ENCODE results near the gene PHKB. TPM values are rescaled to one million over a fixed set of nuclear protein-coding genes. Genes with fewer than 3 reads are reported as not detected.

PHKB gene
- polyA plus RNA-seq, 3 donors, result 49.8 to 53.1 (median 50.8) TPM

DNA sequence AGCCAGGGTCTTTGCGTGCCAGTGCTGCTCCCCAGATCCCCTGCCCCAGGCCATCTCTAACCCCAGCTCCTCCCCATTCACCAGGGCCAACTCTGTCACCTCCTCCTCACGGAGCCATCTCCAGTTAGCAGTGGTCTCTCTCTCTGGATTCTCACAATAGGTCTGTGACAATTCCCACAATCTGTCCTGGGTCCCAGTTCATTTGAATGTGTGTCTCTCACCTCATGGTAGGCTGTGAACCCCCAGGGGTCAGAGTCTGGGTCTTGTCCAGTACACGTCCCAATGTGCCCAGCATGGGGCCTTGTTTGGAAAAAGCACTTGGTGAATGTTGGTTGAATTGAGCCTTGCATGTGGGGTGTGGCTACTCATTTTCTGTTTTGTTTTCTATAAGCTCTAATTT lies 205.3 kb downstream of the PHKB start:
- H3K27ac Mint-ChIP-seq, result no peak overlapping the region
- no peaks in the 10 kb centered on the region for H3K27me3 ChIP-seq (ENCODE audit: control insufficient read depth in 2 of 2, insufficient read depth in 2 of 2, low read length in 2 of 2)
- H3K9ac ChIP-seq (ENCODE audit: insufficient read depth, low read length, poor library complexity, severe bottlenecking), result no peak overlapping the region
- H3K36me3 ChIP-seq (replicated peaks in 1 of 2; ENCODE audit: control insufficient read depth in 1 of 2, insufficient read depth in 2 of 2, low read length in 2 of 2), result peaks cover 65 to 90% of the 10 kb centered on the region in 2 donors
- WGBS (ENCODE audit: insufficient coverage), result 100% methylated on average over 2 of the region's 3 CpGs
- no peaks in the 10 kb centered on the region for H3K27me3 Mint-ChIP-seq (ENCODE audit: low read depth in 3 of 3)
- H3K36me3 Mint-ChIP-seq, result peaks cover 70 to 72% of the 10 kb centered on the region in 2 donors
- H3K27ac ChIP-seq (ENCODE audit: low read depth in 1 of 2, low read length in 2 of 2), result peak overlapping the region in 1 of 2 donors; percentile 26
- no peaks in the 10 kb centered on the region for H3K9me3 ChIP-seq (replicated peaks in 1 of 2; ENCODE audit: control insufficient read depth in 1 of 2, insufficient read depth in 1 of 2, low read length in 2 of 2)
- no peaks in the 10 kb centered on the region for H3K79me2 ChIP-seq (ENCODE audit: insufficient read depth, low read length)
- TF ChIP-seq, protein P1, sequence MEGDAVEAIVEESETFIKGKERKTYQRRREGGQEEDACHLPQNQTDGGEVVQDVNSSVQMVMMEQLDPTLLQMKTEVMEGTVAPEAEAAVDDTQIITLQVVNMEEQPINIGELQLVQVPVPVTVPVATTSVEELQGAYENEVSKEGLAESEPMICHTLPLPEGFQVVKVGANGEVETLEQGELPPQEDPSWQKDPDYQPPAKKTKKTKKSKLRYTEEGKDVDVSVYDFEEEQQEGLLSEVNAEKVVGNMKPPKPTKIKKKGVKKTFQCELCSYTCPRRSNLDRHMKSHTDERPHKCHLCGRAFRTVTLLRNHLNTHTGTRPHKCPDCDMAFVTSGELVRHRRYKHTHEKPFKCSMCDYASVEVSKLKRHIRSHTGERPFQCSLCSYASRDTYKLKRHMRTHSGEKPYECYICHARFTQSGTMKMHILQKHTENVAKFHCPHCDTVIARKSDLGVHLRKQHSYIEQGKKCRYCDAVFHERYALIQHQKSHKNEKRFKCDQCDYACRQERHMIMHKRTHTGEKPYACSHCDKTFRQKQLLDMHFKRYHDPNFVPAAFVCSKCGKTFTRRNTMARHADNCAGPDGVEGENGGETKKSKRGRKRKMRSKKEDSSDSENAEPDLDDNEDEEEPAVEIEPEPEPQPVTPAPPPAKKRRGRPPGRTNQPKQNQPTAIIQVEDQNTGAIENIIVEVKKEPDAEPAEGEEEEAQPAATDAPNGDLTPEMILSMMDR (IDR thresholded peaks at IDR 0.05), result no peak
- H2AFZ ChIP-seq (ENCODE audit: insufficient read depth, low read depth, low read length, poor library complexity, severe bottlenecking), result no peak overlapping the region
- H3K4me1 ChIP-seq (ENCODE audit: control insufficient read depth in 1 of 2, insufficient read depth in 2 of 2, low read length in 2 of 2), result no peaks in the 10 kb centered on the region
- H3K4me3 ChIP-seq (replicated peaks in 1 of 3; ENCODE audit: low read depth in 2 of 3, low read length in 3 of 3), result no peak overlapping the region
- H3K4me2 ChIP-seq (replicated peaks; ENCODE audit: extremely low read depth, low read length, poor library complexity, severe bottlenecking), result no peak overlapping the region
- H4K20me1 ChIP-seq (ENCODE audit: insufficient read depth, low read length), result no peaks in the 10 kb centered on the region
- DNase-seq, result no peak
- H3K9me3 Mint-ChIP-seq, result no peaks in the 10 kb centered on the region
- intact Hi-C loops (cut with micrococcal nuclease), result no loop called here
- H3K4me3 Mint-ChIP-seq, result no peak overlapping the region
- H3K4me1 Mint-ChIP-seq, result no peaks in the 10 kb centered on the region

DNA sequence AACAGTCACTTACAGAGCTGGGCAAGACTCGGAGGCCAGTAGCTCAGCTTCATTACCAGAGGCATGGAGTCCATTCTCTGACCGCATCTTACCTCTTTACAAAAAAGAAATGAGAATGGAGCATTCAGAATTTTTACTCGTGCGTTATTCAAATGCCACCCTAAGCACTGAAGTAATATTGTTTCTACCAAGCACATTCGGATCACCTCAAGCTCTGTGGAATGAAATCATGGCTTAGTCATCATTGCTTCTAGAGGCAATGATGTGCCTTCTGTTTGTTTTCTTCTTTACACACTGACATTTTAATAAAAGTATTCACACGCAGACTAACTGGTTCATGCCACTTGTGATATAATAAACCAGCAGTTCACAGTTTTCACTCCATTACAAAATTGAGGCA lies 206.8 kb downstream of the PHKB start:
- Mint-ChIP-seq H3K4me3 (no peak overlapping the region), H3K27me3 (ENCODE audit: low read depth in 3 of 3) (no peaks in the 10 kb centered on the region), H3K9me3 (no peaks in the 10 kb centered on the region), H3K27ac (no peak overlapping the region), H3K4me1 (no peaks in the 10 kb centered on the region), H3K36me3 (peaks cover 64 to 70% of the 10 kb centered on the region in 2 donors)
- WGBS (ENCODE audit: insufficient coverage), result 100% methylated on average over 1 of the region's 6 CpGs
- Histone ChIP-seq H3K79me2 (ENCODE audit: insufficient read depth, low read length) (no peaks in the 10 kb centered on the region), H3K4me1 (ENCODE audit: control insufficient read depth in 1 of 2, insufficient read depth in 2 of 2, low read length in 2 of 2) (no peaks in the 10 kb centered on the region), H3K27ac (ENCODE audit: low read depth in 1 of 2, low read length in 2 of 2) (no peak overlapping the region), H3K36me3 (replicated peaks in 1 of 2; ENCODE audit: control insufficient read depth in 1 of 2, insufficient read depth in 2 of 2, low read length in 2 of 2) (peaks cover 56 to 90% of the 10 kb centered on the region in 2 donors), H3K27me3 (ENCODE audit: control insufficient read depth in 2 of 2, insufficient read depth in 2 of 2, low read length in 2 of 2) (no peaks in the 10 kb centered on the region), H2AFZ (ENCODE audit: insufficient read depth, low read depth, low read length, poor library complexity, severe bottlenecking) (no peak overlapping the region), H4K20me1 (ENCODE audit: insufficient read depth, low read length) (no peaks in the 10 kb centered on the region), H3K4me3 (replicated peaks in 1 of 3; ENCODE audit: low read depth in 2 of 3, low read length in 3 of 3) (no peak overlapping the region), H3K4me2 (replicated peaks; ENCODE audit: extremely low read depth, low read length, poor library complexity, severe bottlenecking) (no peak overlapping the region), H3K9me3 (replicated peaks in 1 of 2; ENCODE audit: control insufficient read depth in 1 of 2, insufficient read depth in 1 of 2, low read length in 2 of 2) (no peaks in the 10 kb centered on the region), H3K9ac (ENCODE audit: insufficient read depth, low read length, poor library complexity, severe bottlenecking) (no peak overlapping the region)
- intact Hi-C loops (cut with micrococcal nuclease), result no loop called here
- TF ChIP-seq, protein P1 (IDR thresholded peaks at IDR 0.05), result no peak
- no peak for DNase-seq

Data from CD14-positive monocyte (primary cell).